ENCODE results near the gene KMT2C. TPM values are rescaled to one million over a fixed set of nuclear protein-coding genes. Genes with fewer than 3 reads are reported as not detected.
"Not testable (repeated sequence)": the region's sequence is repeated elsewhere in the genome, so short reads cannot be mapped to it uniquely, and the experiment has no call there.

The KMT2C gene
- total and polyA plus RNA-seq, 2 experiments from 2014 or later, result 21.9 to 47.7 TPM

DNA sequence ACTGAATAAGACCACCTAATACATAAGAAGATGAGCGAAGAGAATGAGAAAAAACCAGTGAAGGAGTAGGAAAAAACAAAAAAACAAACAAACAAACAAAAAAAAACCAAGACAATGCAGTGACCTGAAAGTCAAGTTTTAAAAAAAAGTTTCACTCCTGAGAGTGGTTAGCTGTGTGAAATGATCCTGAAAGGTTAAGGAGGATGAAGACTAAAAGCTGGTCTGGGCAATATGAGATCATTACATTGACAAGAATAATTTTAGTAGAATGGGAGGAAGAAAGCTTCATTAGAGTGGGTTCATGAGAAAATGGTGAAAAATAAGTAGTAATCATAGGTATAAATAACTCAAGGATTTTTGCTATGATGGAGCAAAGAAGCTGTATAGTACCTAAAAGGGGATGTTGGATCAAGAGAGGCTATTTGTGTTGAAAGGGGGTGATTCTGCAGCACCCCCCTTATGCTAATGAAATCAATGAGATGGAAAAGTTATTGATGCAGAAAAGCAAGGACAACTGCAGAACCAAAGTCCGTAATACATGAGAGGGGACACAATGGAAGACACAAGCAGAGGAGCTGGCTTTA lies 80.2 kb downstream of the KMT2C start:
- Histone ChIP-seq H2AFZ (no peak overlapping the region), H3K9me3 (ENCODE audit: low read depth) (no peaks in the 10 kb centered on the region), H3K36me3 (replicated peaks; ENCODE audit: insufficient read depth, low read depth) (no peaks in the 10 kb centered on the region), H3K4me3 (no peak overlapping the region), H3K4me1 (ENCODE audit: insufficient read depth) (peaks cover 4% of the 10 kb centered on the region), H3K4me2 (no peak overlapping the region), H3K9me2 (replicated peaks; ENCODE audit: insufficient read depth) (no peaks in the 10 kb centered on the region), H3K27me3 (no peaks in the 10 kb centered on the region), H3K27ac (no peak overlapping the region), H4K20me1 (ENCODE audit: insufficient read depth, poor library complexity, severe bottlenecking) (peaks cover 34% of the 10 kb centered on the region), H3K79me2 (peaks cover 98% of the 10 kb centered on the region)
- TF ChIP-seq EZH2phosphoT487 (IDR thresholded peaks at IDR 0.05; ENCODE audit: low read depth, severe bottlenecking, unreplicated experiment) (no peak), CTCF (IDR thresholded peaks at IDR 0.05; ENCODE audit: poor library complexity) (no peak), EZH2 (IDR thresholded peaks at IDR 0.05; ENCODE audit: borderline replicate concordance) (no peak)
- no peak for DNase-seq (ENCODE audit: low spot score)
- WGBS (ENCODE audit: low lambda C conversion rate, missing lambda C conversion rate), result 70% methylated on average over 2 of the region's 2 CpGs

- H3K79me2 ChIP-seq, result peaks cover 97% of the 10 kb centered on the region
- peaks cover 4% of the 10 kb centered on the region for H3K4me1 ChIP-seq (ENCODE audit: insufficient read depth)
- no peaks in the 10 kb centered on the region for H3K9me3 ChIP-seq (ENCODE audit: low read depth)
- H3K4me3 ChIP-seq, result no peak overlapping the region
- peaks cover 19% of the 10 kb centered on the region for H4K20me1 ChIP-seq (ENCODE audit: insufficient read depth, poor library complexity, severe bottlenecking)
- no peaks in the 10 kb centered on the region for H3K27me3 ChIP-seq
- TF ChIP-seq CTCF (IDR thresholded peaks at IDR 0.05; ENCODE audit: poor library complexity) (no peak), EZH2 (IDR thresholded peaks at IDR 0.05; ENCODE audit: borderline replicate concordance) (no peak), EZH2phosphoT487 (IDR thresholded peaks at IDR 0.05; ENCODE audit: low read depth, severe bottlenecking, unreplicated experiment) (no peak)
- H3K27ac ChIP-seq, result no peak overlapping the region
- no peaks in the 10 kb centered on the region for H3K9me2 ChIP-seq (replicated peaks; ENCODE audit: insufficient read depth)
- DNase-seq (ENCODE audit: low spot score), result no peak
- 60% methylated on average over 1 of the region's 1 CpG for WGBS (ENCODE audit: low lambda C conversion rate, missing lambda C conversion rate)
- H3K36me3 ChIP-seq (replicated peaks; ENCODE audit: insufficient read depth, low read depth), result no peaks in the 10 kb centered on the region
- no peak overlapping the region for H2AFZ ChIP-seq
- H3K4me2 ChIP-seq, result no peak overlapping the region
Observed at GRCh38 chr7:152354061-152354460, 81.7 kb downstream of the KMT2C start.

- 99% methylated on average over 5 of the region's 5 CpGs for WGBS (ENCODE audit: low lambda C conversion rate, missing lambda C conversion rate)
- H3K36me3 ChIP-seq (replicated peaks; ENCODE audit: insufficient read depth, low read depth); H2AFZ ChIP-seq; H3K4me2 ChIP-seq; H3K9me2 ChIP-seq (replicated peaks; ENCODE audit: insufficient read depth); H3K27me3 ChIP-seq; H3K4me3 ChIP-seq; H3K9me3 ChIP-seq (ENCODE audit: low read depth); H3K27ac ChIP-seq; DNase-seq (ENCODE audit: low spot score); H3K4me1 ChIP-seq (ENCODE audit: insufficient read depth): not testable (repeated sequence)
- peaks cover 11% of the 10 kb centered on the region for H4K20me1 ChIP-seq (ENCODE audit: insufficient read depth, poor library complexity, severe bottlenecking)
- H3K79me2 ChIP-seq, result peaks cover 97% of the 10 kb centered on the region
Observed at GRCh38 chr7:152353281-152353680, 82.5 kb downstream of the KMT2C start.

- peaks cover 97% of the 10 kb centered on the region for H3K79me2 ChIP-seq
- not testable (repeated sequence) for DNase-seq (ENCODE audit: low spot score); H3K9me3 ChIP-seq (ENCODE audit: low read depth); H3K27me3 ChIP-seq; H3K4me3 ChIP-seq; H3K4me1 ChIP-seq (ENCODE audit: insufficient read depth); H3K36me3 ChIP-seq (replicated peaks; ENCODE audit: insufficient read depth, low read depth); H4K20me1 ChIP-seq (ENCODE audit: insufficient read depth, poor library complexity, severe bottlenecking); H3K9me2 ChIP-seq (replicated peaks; ENCODE audit: insufficient read depth); H3K27ac ChIP-seq; H3K4me2 ChIP-seq; H2AFZ ChIP-seq
- 85% methylated on average over 5 of the region's 5 CpGs for WGBS (ENCODE audit: low lambda C conversion rate, missing lambda C conversion rate)
Observed at GRCh38 chr7:152351747-152352146, 84.1 kb downstream of the KMT2C start.
